ENCODE data around the gene TPST2.

The TPST2 gene

DNA sequence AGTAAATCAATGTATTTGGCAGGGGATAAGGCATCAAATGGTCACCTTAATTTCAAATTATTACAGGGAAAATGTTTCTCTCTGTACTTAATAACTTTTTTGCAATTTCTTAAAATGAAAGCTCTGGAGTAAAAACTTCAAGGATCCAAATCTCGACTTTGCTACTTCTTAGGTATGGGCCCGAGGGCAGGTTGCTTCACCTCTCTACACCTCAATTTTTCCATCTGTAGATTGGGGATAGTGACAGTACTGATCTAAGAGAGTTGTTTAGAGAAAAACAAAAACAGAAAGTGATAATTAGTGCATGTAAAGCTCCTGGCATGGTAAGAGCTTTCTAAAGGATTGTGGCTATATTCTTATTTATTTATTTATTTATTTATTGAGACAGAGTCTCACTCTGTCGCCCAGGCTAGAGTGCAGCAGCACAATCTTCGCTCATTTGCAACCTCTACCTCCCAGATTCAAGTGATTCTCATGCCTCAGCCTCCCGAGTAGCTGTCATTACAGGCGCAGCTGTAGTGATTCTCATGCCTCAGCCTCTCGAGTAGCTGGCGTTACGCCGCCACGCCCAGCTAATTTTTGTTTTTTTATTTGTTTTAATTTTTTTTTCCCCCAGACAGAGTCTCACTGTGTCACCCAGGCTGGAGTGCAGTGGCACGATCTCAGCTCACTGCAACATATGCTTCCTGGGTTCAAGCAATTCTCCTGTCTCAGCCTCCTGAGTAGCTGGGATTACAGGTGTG lies 75.3 kb downstream of the TPST2 start:
- no peak overlapping the region for H3K27ac ChIP-seq
- TF ChIP-seq, protein P1, sequence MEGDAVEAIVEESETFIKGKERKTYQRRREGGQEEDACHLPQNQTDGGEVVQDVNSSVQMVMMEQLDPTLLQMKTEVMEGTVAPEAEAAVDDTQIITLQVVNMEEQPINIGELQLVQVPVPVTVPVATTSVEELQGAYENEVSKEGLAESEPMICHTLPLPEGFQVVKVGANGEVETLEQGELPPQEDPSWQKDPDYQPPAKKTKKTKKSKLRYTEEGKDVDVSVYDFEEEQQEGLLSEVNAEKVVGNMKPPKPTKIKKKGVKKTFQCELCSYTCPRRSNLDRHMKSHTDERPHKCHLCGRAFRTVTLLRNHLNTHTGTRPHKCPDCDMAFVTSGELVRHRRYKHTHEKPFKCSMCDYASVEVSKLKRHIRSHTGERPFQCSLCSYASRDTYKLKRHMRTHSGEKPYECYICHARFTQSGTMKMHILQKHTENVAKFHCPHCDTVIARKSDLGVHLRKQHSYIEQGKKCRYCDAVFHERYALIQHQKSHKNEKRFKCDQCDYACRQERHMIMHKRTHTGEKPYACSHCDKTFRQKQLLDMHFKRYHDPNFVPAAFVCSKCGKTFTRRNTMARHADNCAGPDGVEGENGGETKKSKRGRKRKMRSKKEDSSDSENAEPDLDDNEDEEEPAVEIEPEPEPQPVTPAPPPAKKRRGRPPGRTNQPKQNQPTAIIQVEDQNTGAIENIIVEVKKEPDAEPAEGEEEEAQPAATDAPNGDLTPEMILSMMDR (conservative IDR thresholded peaks at IDR 0.05), result no peak

DNA sequence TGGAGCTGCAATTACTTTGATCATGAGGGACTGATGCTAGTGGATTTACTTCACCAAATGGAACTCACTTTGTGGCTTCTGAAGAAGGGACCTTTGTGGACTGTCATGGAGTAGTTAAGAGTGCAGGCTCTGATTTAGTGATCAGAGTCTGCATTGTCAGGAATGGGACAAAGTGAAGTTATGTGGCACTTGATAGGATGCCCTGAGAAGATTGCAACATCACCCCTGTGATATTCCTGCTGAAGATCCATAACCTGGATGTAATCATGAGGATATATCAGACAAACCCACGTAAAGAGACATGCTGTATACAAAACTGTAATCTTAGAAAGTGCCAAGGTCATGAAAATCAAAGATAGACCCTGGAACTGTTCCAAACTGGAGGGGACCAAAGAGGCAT lies 76.1 kb downstream of the TPST2 start:
- no peak overlapping the region for H3K27ac ChIP-seq
- TF ChIP-seq ZFX (IDR thresholded peaks at IDR 0.05), result no peak
- TF ChIP-seq, protein P1 (conservative IDR thresholded peaks at IDR 0.05), result no peak

DNA sequence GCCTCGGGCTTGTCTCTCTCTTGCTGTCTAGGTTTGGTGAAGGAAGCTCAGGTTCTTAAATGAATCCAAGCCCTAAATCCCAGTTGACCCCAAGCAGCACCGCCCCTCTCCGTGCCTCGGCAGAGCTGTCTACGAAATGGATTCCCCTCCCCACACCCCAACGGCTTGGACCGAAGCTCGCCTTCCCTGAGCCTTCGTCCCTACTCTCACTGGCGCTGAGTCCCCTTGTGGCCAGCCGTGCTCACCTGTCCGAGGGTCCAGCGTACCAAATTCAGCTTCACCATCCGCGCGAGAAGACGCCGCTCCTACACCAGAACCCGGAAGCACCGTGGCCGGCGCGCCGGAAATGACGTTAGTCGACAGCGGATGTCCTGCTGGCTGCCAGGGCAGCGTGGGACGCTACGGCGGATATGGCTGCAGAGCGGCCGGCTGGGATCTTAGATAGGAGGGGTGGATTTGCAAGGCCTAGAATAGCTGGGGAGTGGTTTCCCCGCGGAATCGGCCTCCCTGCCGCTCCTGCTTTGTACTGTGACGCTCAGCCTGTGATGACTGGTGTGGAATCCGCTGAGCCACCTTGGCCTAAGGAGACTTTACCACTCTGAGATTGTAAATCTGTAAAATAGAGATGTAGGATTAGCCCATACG lies 77.7 kb downstream of the TPST2 start, which contains the start of gene TFIP11:
Gene TFIP11, minus strand, starts transcription at position 325 of the 645 bp plus-strand sequence. CDS start 2,201 bp downstream, outside the sequence.
- TF ChIP-seq, protein P1 (conservative IDR thresholded peaks at IDR 0.05), result no peak
- TF ChIP-seq ZFX (IDR thresholded peaks at IDR 0.05), result peak; percentile 79
- peak within 1 kb of the TSS; percentile 74 for H3K27ac ChIP-seq

DNA sequence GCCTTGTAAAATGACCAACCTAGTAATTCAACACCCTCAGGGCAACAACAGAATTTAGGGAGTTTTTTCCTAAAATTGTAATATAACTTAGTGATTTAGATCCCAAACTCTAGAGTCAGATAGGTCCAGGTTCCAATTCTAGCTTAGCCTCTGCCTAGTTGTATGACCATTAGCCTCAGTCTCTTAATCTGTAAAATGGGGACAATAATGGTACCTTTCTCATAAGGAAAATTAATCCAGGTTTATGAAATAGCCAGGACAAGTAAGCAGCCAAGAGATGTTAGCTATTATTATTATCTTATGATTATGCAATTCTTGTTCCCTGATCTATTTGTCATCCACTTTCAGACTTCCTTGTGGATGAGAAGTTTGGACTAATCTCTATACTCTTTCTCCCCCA lies 81.8 kb downstream of the TPST2 start:
- H3K27ac ChIP-seq, result no peak overlapping the region
- TF ChIP-seq, protein P1 (conservative IDR thresholded peaks at IDR 0.05), result no peak
- TF ChIP-seq ZFX (IDR thresholded peaks at IDR 0.05), result no peak

DNA sequence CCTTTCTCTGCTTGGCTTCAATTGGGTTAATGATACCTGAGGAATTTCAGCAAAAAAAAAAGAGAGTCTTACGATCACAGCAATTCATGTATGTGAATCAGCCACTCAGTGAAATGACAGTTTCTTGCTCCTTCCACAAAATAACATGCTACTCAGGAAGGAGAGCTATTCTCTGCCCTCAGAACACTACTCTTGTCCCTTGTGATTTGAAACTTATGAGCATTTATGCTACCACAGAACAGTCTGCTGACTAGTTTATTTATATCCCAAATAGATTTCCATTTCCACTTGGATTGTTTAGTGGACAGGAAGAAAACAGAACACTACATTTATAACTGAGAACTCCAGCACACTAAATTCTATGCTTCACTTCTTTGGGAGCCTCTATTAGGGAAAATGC lies 86.2 kb downstream of the TPST2 start:
- TF ChIP-seq, protein P1 (conservative IDR thresholded peaks at IDR 0.05), result no peak
- TF ChIP-seq ZFX (IDR thresholded peaks at IDR 0.05), result no peak
- no peak overlapping the region for H3K27ac ChIP-seq

DNA sequence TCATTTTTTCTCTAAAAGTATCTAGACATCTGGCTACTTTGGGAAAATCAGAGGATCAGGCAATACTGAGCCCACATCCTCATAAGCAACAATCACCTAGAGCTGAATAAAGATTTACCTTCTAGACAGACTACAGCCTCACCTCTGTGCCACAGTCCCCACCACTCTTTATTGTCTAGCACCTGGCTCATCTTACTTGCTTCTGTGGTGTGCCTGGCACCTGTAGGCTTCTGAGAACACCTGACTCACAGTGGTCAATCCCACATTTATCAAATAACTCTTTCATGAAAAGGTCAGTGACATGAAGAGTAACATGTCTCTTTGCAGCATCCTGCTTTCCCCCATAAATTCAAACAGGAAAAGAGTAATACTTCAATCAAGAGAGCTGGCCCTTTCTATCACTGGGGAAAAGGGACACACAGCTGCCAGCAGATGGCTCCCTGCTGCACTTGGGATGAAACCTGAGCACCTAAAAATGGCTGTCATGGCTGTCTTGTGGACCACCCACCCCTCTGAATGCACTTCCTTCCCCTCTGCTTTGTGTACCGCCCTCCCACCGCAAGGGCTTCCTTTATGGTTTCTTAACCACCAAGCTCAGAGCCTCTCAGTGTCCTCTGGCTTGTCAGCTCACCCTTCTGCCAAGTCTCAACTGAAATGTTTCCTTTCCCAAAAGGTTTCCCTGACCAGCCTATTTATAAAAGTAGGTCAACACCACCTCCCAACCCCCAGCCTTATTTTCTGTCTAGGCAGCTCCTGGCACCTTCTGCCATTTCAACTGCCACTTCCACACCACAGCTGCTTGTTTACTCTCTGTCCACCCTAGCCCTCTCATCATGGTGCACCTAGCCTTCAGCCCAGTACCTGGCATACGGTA lies 87.0 kb downstream of the TPST2 start:
- no peak overlapping the region for H3K27ac ChIP-seq
- TF ChIP-seq, protein P1 (conservative IDR thresholded peaks at IDR 0.05), result peak; percentile 58
- TF ChIP-seq ZFX (IDR thresholded peaks at IDR 0.05), result no peak

Data from C4-2B (cell line).